Calu3 (cell line): ENCODE measurements around the gene PLP1. TPM values are rescaled to one million over a fixed set of nuclear protein-coding genes. Genes with fewer than 3 reads are reported as not detected.

Experiments used
- BruUV-seq: library from RNA; stranded (reverse); fragments of 400-500 nt; replicated peaks from 2 replicates; lab custom pipeline; 2021; lab: Mats Ljungman, UMichigan
- CTCF ChIA-PET: fragments of 300-600 bp; sonication (Branson Sonifier 250); formaldehyde crosslinking; loops from one replicate; lab custom pipeline; 2022; ENCODE audit warnings: antibody characterized with exemption; lab: Charles Lee
- DNase-seq: peaks from one replicate; pipeline ENCODE4 v3.0.0; 2022
- H3K27ac Mint-ChIP-seq: one replicate; pipeline ENCODE4 v1.8.0; 2022; ENCODE audit warnings: mixed read lengths; ENCODE audit not compliant: unreplicated experiment
- H3K27me3 Mint-ChIP-seq: one replicate; pipeline ENCODE4 v1.8.0; 2022; ENCODE audit warnings: mixed read lengths; ENCODE audit not compliant: unreplicated experiment
- H3K36me3 Mint-ChIP-seq: one replicate; pipeline ENCODE4 v1.8.0; 2022; ENCODE audit warnings: mild to moderate bottlenecking, moderate library complexity, mixed read lengths; ENCODE audit not compliant: insufficient read depth, unreplicated experiment
- H3K4me1 Mint-ChIP-seq: one replicate; pipeline ENCODE4 v1.8.0; 2022; ENCODE audit warnings: mild to moderate bottlenecking, low read depth, mixed read lengths; ENCODE audit not compliant: unreplicated experiment
- H3K4me3 Mint-ChIP-seq: one replicate; pipeline ENCODE4 v1.8.0; 2022; ENCODE audit warnings: mild to moderate bottlenecking, low read depth, moderate library complexity, mixed read lengths; ENCODE audit not compliant: unreplicated experiment
- H3K9me3 Mint-ChIP-seq: one replicate; pipeline ENCODE4 v1.8.0; 2022; ENCODE audit warnings: low read depth, mixed read lengths; ENCODE audit not compliant: unreplicated experiment
- CTCF ChIP-seq: fragments of 200-600 bp; IDR thresholded peaks from one replicate; pipeline ENCODE4 v1.8.0; 2022; ENCODE audit warnings: antibody characterized with exemption; ENCODE audit not compliant: unreplicated experiment
- intact Hi-C: fragments of 100-400 bp; cut with micrococcal nuclease; formaldehyde crosslinking; loops from one replicate; pipeline ENCODE4 v1.10.0; 2022; ENCODE audit not compliant: unreplicated experiment
- total RNA-seq: library from RNA; stranded (reverse); gene quantifications from 2 replicates; pipeline ENCODE4 v1.2.3, GENCODE V29; 2022

Gene PLP1
- total RNA-seq, 1 experiment from 2014 or later, result not detected

- peaks cover 56% of the 10 kb centered on the region for H3K27me3 Mint-ChIP-seq
- no TSS peak for BruUV-seq
- DNase-seq, result no peak
- H3K36me3 Mint-ChIP-seq, result no peaks in the 10 kb centered on the region
- TF ChIP-seq CTCF, result no peak
- no peak overlapping the region for H3K4me3 Mint-ChIP-seq
- intact Hi-C loops, result no loop called here
- CTCF ChIA-PET, result interaction anchor here (0.6 kb wide), 1 partner anchor 12 kb away, joined by 3 read pairs; no protein-coding TSS in a partner anchor
- no peak overlapping the region for H3K27ac Mint-ChIP-seq
- no peaks in the 10 kb centered on the region for H3K4me1 Mint-ChIP-seq
- no peaks in the 10 kb centered on the region for H3K9me3 Mint-ChIP-seq
Observed at GRCh38 chrX:103792916-103793544, 16.4 kb downstream of the PLP1 start.

GRCh38 chrX:103793545-103793940 lies 16.9 kb downstream of the PLP1 start:
- Mint-ChIP-seq H3K27me3 (peaks cover 51% of the 10 kb centered on the region), H3K36me3 (no peaks in the 10 kb centered on the region), H3K9me3 (no peaks in the 10 kb centered on the region), H3K4me1 (no peaks in the 10 kb centered on the region), H3K27ac (no peak overlapping the region), H3K4me3 (no peak overlapping the region)
- TF ChIP-seq CTCF, result no peak
- CTCF ChIA-PET, result interaction anchor here (0.6 kb wide), 1 partner anchor 13 kb away, joined by 3 read pairs; no protein-coding TSS in a partner anchor
- intact Hi-C loops, result no loop called here
- BruUV-seq, result no TSS peak
- no peak for DNase-seq

DNA sequence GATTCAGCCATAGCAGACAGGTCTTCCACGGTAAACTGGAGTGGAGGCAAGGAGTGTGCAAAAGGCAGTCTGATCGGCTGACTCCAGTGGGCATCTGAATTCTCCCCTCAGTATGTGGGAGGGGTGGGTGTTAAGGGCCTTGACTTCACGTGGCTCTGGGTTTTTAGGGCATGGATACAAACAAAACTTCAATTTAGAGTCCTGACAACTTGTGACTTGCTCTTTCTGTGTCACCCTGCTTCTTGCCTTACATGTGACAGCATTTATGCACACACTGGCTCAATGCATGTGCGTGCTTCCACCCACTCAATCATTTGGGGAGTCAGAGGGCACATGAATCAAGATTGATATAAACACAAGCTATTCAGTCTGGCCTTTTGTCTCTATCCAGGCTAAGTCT lies 17.5 kb downstream of the PLP1 start:
- peaks cover 45% of the 10 kb centered on the region for H3K27me3 Mint-ChIP-seq
- intact Hi-C loops, result no loop called here
- H3K9me3 Mint-ChIP-seq, result no peaks in the 10 kb centered on the region
- H3K27ac Mint-ChIP-seq, result no peak overlapping the region
- no peak overlapping the region for H3K4me3 Mint-ChIP-seq
- TF ChIP-seq CTCF, result no peak
- H3K4me1 Mint-ChIP-seq, result no peaks in the 10 kb centered on the region
- BruUV-seq, result no TSS peak
- CTCF ChIA-PET, result no interaction called here
- no peak for DNase-seq
- H3K36me3 Mint-ChIP-seq, result no peaks in the 10 kb centered on the region

- CTCF ChIA-PET, result no interaction called here
- BruUV-seq, result no TSS peak
- Mint-ChIP-seq H3K4me3 (no peak overlapping the region), H3K27ac (no peak overlapping the region), H3K9me3 (no peaks in the 10 kb centered on the region), H3K36me3 (no peaks in the 10 kb centered on the region), H3K4me1 (no peaks in the 10 kb centered on the region), H3K27me3 (peaks cover 35% of the 10 kb centered on the region)
- intact Hi-C loops, result no loop called here
- TF ChIP-seq CTCF, result no peak
- no peak for DNase-seq
Observed at GRCh38 chrX:103797691-103798090, 21.1 kb downstream of the PLP1 start.
